HepG2 (cell line): ENCODE measurements around the gene GGPS1. TPM values are rescaled to one million over a fixed set of nuclear protein-coding genes. Genes with fewer than 3 reads are reported as not detected.

Experiments used
- ARID2 ChIP-seq: sonication (generic); formaldehyde crosslinking; IDR thresholded peaks from 2 replicates; pipeline ENCODE4 v1.8.1; 2022; ENCODE audit warnings: mild to moderate bottlenecking, missing genetic modification reagents, borderline replicate concordance
- CAMTA2 ChIP-seq: sonication (generic); formaldehyde crosslinking; IDR thresholded peaks from 2 replicates; pipeline ENCODE4 v1.4.0; 2020; ENCODE audit warnings: mild to moderate bottlenecking, missing genetic modification reagents, borderline replicate concordance
- CC2D1A ChIP-seq: sonication (generic); formaldehyde crosslinking; IDR thresholded peaks from 2 replicates; pipeline ENCODE4 v1.8.1; 2023; ENCODE audit warnings: mild to moderate bottlenecking, missing genetic modification reagents
- CSRNP1 ChIP-seq: sonication (generic); formaldehyde crosslinking; IDR thresholded peaks from 2 replicates; pipeline ENCODE4 v1.8.1; 2023; ENCODE audit warnings: mild to moderate bottlenecking, missing genetic modification reagents
- FOXM1 ChIP-seq: sonication (generic); formaldehyde crosslinking; IDR thresholded peaks from 2 replicates; pipeline ENCODE4 v1.5.0; 2020; ENCODE audit warnings: missing genetic modification reagents
- HES4 ChIP-seq: sonication (generic); formaldehyde crosslinking; IDR thresholded peaks from 2 replicates; pipeline ENCODE4 v1.9.0; 2021; ENCODE audit warnings: mild to moderate bottlenecking, missing genetic modification reagents, borderline replicate concordance
- HIVEP1 ChIP-seq: sonication (generic); formaldehyde crosslinking; IDR thresholded peaks from 2 replicates; pipeline ENCODE4 v1.4.0; 2020; ENCODE audit warnings: mild to moderate bottlenecking, missing genetic modification reagents
- IRF2 ChIP-seq: IDR thresholded peaks from 2 replicates; pipeline ENCODE4 v1.6.1; 2018; ENCODE audit warnings: missing genetic modification reagents, missing compliant biosample characterization
- JUN ChIP-seq: sonication (generic); formaldehyde crosslinking; IDR thresholded peaks from 2 replicates; pipeline ENCODE4 v1.4.0; 2020; ENCODE audit warnings: mild to moderate bottlenecking, missing genetic modification reagents
- MYC ChIP-seq: sonication (generic); formaldehyde crosslinking; IDR thresholded peaks from 2 replicates; pipeline ENCODE4 v1.9.0; 2021; ENCODE audit warnings: missing genetic modification reagents, borderline replicate concordance
- NR2F1 ChIP-seq, 2 experiments: fragments of 450-650 bp in 1 of 2; formaldehyde crosslinking in 1 of 2; IDR thresholded peaks; 2 replicates each; pipeline versions ENCODE4 v1.5.0 to v1.6.1; 2016 to 2020; ENCODE audit warnings: mild to moderate bottlenecking in 1 of 2, missing compliant biosample characterization in 1 of 2, missing genetic modification reagents in 1 of 2, moderate library complexity in 1 of 2
- POGZ ChIP-seq: sonication (generic); formaldehyde crosslinking; IDR thresholded peaks from 2 replicates; pipeline ENCODE4 v1.4.0; 2020; ENCODE audit warnings: mild to moderate bottlenecking, missing genetic modification reagents
- RFXANK ChIP-seq: IDR thresholded peaks from 2 replicates; pipeline ENCODE4 v1.6.1; 2016
- SNAI1 ChIP-seq: sonication (generic); formaldehyde crosslinking; IDR thresholded peaks from 2 replicates; pipeline ENCODE4 v1.5.0; 2020; ENCODE audit warnings: mild to moderate bottlenecking, missing genetic modification reagents, borderline replicate concordance
- ZIK1 ChIP-seq: sonication (generic); formaldehyde crosslinking; IDR thresholded peaks from 2 replicates; pipeline ENCODE4 v1.5.0; 2020; ENCODE audit warnings: mild to moderate bottlenecking, low read depth, missing genetic modification reagents, borderline replicate concordance
- ZNF274 ChIP-seq: sonication (generic); formaldehyde crosslinking; IDR thresholded peaks from 2 replicates; pipeline ENCODE4 v1.5.1; 2020; ENCODE audit warnings: mild to moderate bottlenecking, missing genetic modification reagents
- ZNF367 ChIP-seq: sonication (generic); formaldehyde crosslinking; IDR thresholded peaks from 2 replicates; pipeline ENCODE4 v1.4.0; 2020; ENCODE audit warnings: missing genetic modification reagents, borderline replicate concordance
- ZNF430 ChIP-seq: sonication (generic); formaldehyde crosslinking; IDR thresholded peaks from 2 replicates; pipeline ENCODE4 v1.9.0; 2021; ENCODE audit warnings: mild to moderate bottlenecking, missing genetic modification reagents
- ZNF543 ChIP-seq: sonication (generic); formaldehyde crosslinking; IDR thresholded peaks from 2 replicates; pipeline ENCODE4 v1.4.0; 2020; ENCODE audit warnings: mild to moderate bottlenecking, missing genetic modification reagents
- ZNF557 ChIP-seq: sonication (generic); formaldehyde crosslinking; IDR thresholded peaks from 2 replicates; pipeline ENCODE4 v1.4.0; 2020; ENCODE audit warnings: missing genetic modification reagents
- ZNF660 ChIP-seq: sonication (generic); formaldehyde crosslinking; IDR thresholded peaks from 2 replicates; pipeline ENCODE4 v1.5.1; 2020; ENCODE audit warnings: mild to moderate bottlenecking, low read depth, missing genetic modification reagents, borderline replicate concordance
- ZNF777 ChIP-seq: sonication (generic); formaldehyde crosslinking; IDR thresholded peaks from 2 replicates; pipeline ENCODE4 v1.4.0; 2020; ENCODE audit warnings: missing genetic modification reagents
- polyA plus RNA-seq, 8 experiments: library from polyadenylated mRNA; depleted of rRNA in 3 of 8; stranded (reverse) in 7 of 8; unstranded in 1 of 8; fragments of >200 nt; fragmentation: Illumina TruSeq in 4 of 8; extraction: Trizol in 4 of 8; gene quantifications; 2 replicates each; pipeline versions ENCODE4 v1.2.1 to v1.2.3, GENCODE V29; 2011 to 2016; ENCODE audit warnings: low read depth in 4 of 8, missing spikeins in 1 of 8, mixed read lengths in 1 of 8; ENCODE audit not compliant: insufficient read depth in 1 of 8
- total RNA-seq, 5 experiments: library from RNA; depleted of rRNA; stranded (reverse); fragments of >200 nt; fragmentation: Illumina TruSeq; extraction: Trizol; gene quantifications; 2 replicates each; pipeline ENCODE4 v1.2.3, GENCODE V29; 2016; ENCODE audit warnings: low read depth in 1 of 5
- TF ChIP-seq, protein P1 (sequence below): sonication (generic); formaldehyde crosslinking; IDR thresholded peaks from 2 replicates; pipeline ENCODE4 v1.5.1; 2020; ENCODE audit warnings: missing genetic modification reagents, mild to moderate bottlenecking, borderline replicate concordance
- TF ChIP-seq, protein P2 (sequence below): sonication (generic); formaldehyde crosslinking; IDR thresholded peaks from 2 replicates; pipeline ENCODE4 v1.4.0; 2020; ENCODE audit warnings: missing genetic modification reagents, borderline replicate concordance
- TF ChIP-seq, protein P3 (sequence below): IDR thresholded peaks from 2 replicates; pipeline ENCODE4 v1.6.1; 2012; ENCODE audit warnings: inconsistent platforms

The GGPS1 gene
- total and polyA plus RNA-seq, 2 of the 13 experiments (the other 11 are each of a cell fraction or from before 2014, with no cell fraction given), result 28.8 to 42.6 TPM

GRCh38 chr1:235326719-235327558 is 1.4 kb upstream of the GGPS1 start (continued):
- TF ChIP-seq SNAI1 (CRISPR knock-in tag) (0 out of 2 replicates have a peak, but pooled peaks have one; percentile 14), ZNF367 (CRISPR knock-in tag) (no peak), ZNF274 (no peak), ZNF660 (CRISPR knock-in tag) (no peak), IRF2 (CRISPR knock-in tag) (no peak), HES4 (peak; percentile 62; the same call in 1 of the 2 replicates), ARID2 (no peak), ZNF430 (CRISPR knock-in tag) (0 out of 2 replicates have a peak, but pooled peaks have one; percentile 9), JUN (CRISPR knock-in tag) (no peak), RFXANK (CRISPR knock-in tag) (no peak), CAMTA2 (CRISPR knock-in tag) (no peak), ZNF557 (CRISPR knock-in tag) (no peak), ZIK1 (CRISPR knock-in tag) (no peak), MYC (peak; percentile 21; the same call in 1 of the 2 replicates), FOXM1 (CRISPR knock-in tag) (no peak), NR2F1 (CRISPR knock-in tag; IDR thresholded peaks at IDR 0.05) (no peak), CSRNP1 (no peak), HIVEP1 (CRISPR knock-in tag) (no peak), POGZ (CRISPR knock-in tag) (no peak), ZNF777 (CRISPR knock-in tag) (0 out of 2 replicates have a peak, but pooled peaks have one; percentile 45), ZNF543 (no peak), CC2D1A (CRISPR knock-in tag) (no peak)
- TF ChIP-seq, protein P1, sequence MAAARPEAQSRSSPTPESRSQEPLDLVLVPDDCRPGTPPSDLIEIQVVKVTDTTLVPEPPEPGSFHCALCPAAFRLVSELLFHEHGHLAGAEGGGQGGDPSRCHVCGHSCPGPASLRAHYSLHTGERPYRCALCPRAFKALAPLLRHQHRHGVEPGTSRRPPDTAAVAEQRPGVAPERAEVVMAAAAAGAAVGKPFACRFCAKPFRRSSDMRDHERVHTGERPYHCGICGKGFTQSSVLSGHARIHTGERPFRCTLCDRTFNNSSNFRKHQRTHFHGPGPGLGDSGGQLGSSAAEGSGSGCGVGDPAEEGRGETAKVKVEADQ (CRISPR knock-in tag), result 0 out of 2 replicates have a peak, but pooled peaks have one; percentile 32
- TF ChIP-seq, protein P2, sequence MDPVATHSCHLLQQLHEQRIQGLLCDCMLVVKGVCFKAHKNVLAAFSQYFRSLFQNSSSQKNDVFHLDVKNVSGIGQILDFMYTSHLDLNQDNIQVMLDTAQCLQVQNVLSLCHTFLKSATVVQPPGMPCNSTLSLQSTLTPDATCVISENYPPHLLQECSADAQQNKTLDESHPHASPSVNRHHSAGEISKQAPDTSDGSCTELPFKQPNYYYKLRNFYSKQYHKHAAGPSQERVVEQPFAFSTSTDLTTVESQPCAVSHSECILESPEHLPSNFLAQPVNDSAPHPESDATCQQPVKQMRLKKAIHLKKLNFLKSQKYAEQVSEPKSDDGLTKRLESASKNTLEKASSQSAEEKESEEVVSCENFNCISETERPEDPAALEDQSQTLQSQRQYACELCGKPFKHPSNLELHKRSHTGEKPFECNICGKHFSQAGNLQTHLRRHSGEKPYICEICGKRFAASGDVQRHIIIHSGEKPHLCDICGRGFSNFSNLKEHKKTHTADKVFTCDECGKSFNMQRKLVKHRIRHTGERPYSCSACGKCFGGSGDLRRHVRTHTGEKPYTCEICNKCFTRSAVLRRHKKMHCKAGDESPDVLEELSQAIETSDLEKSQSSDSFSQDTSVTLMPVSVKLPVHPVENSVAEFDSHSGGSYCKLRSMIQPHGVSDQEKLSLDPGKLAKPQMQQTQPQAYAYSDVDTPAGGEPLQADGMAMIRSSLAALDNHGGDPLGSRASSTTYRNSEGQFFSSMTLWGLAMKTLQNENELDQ (CRISPR knock-in tag), result no peak
- TF ChIP-seq, protein P3, sequence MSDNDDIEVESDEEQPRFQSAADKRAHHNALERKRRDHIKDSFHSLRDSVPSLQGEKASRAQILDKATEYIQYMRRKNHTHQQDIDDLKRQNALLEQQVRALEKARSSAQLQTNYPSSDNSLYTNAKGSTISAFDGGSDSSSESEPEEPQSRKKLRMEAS, result no peak
